ENCODE results near the gene C16orf46. TPM values are rescaled to one million over a fixed set of nuclear protein-coding genes. Genes with fewer than 3 reads are reported as not detected.

The C16orf46 gene
- total and polyA plus RNA-seq, 2 of the 13 experiments (the other 11 are each of a cell fraction or from before 2014, with no cell fraction given): 0.38 to 0.55 TPM

- TF ChIP-seq U2AF2 (IDR thresholded peaks at IDR 0.05; ENCODE audit: low read depth, low read length): no peak
- TF ChIP-seq ZMYM3 (CRISPR knock-in tag; IDR thresholded peaks at IDR 0.05): no peak
- no peak; the same call in 1 of the 2 replicates for TF ChIP-seq ZBTB1 (CRISPR knock-in tag; IDR thresholded peaks at IDR 0.05; ENCODE audit: borderline replicate concordance)
- TF ChIP-seq EZH2 (conservative IDR thresholded peaks at IDR 0.05; ENCODE audit: low read depth, low read length): no peak
- no peak for TF ChIP-seq NFIC (IDR thresholded peaks at IDR 0.05; ENCODE audit: low read length)
- peak; percentile 93 for TF ChIP-seq ZNF253 (CRISPR knock-in tag; IDR thresholded peaks at IDR 0.05; ENCODE audit: borderline replicate concordance)
- peak; percentile 80 for TF ChIP-seq ZFP91 (CRISPR knock-in tag; IDR thresholded peaks at IDR 0.05; ENCODE audit: borderline replicate concordance)
- 0 out of 2 replicates have a peak, but pooled peaks have one; percentile 28 for TF ChIP-seq ARHGAP35 (CRISPR knock-in tag; IDR thresholded peaks at IDR 0.05; ENCODE audit: borderline replicate concordance)
- TF ChIP-seq GLI4 (CRISPR knock-in tag; IDR thresholded peaks at IDR 0.05; ENCODE audit: borderline replicate concordance): no peak
- TF ChIP-seq ZSCAN5A (CRISPR knock-in tag; IDR thresholded peaks at IDR 0.05; ENCODE audit: borderline replicate concordance): peak; percentile 54; the same call in 1 of the 2 replicates
- peak; percentile 70; the same call in 1 of the 2 replicates for TF ChIP-seq BCL3 (CRISPR knock-in tag; IDR thresholded peaks at IDR 0.05)
- no peak for TF ChIP-seq PAXIP1 (CRISPR knock-in tag; conservative IDR thresholded peaks at IDR 0.05)
- TF ChIP-seq JUNB (CRISPR knock-in tag; IDR thresholded peaks at IDR 0.05; ENCODE audit: borderline replicate concordance): no peak
- TF ChIP-seq THRA (CRISPR knock-in tag; IDR thresholded peaks at IDR 0.05; ENCODE audit: borderline replicate concordance): no peak
- TF ChIP-seq ZNF138 (CRISPR knock-in tag; IDR thresholded peaks at IDR 0.05; ENCODE audit: low read depth): peak; percentile 87; the same call in 1 of the 2 replicates
- no peak for TF ChIP-seq RXRB (CRISPR knock-in tag; IDR thresholded peaks at IDR 0.05; ENCODE audit: borderline replicate concordance)
- TF ChIP-seq RFXANK (CRISPR knock-in tag; IDR thresholded peaks at IDR 0.05): no peak; the same call in 1 of the 2 replicates
- peak; percentile 0; the same call in 1 of the 2 replicates for TF ChIP-seq ZNF614 (CRISPR knock-in tag; IDR thresholded peaks at IDR 0.05; ENCODE audit: borderline replicate concordance)
- no peak for TF ChIP-seq ZEB1 (IDR thresholded peaks at IDR 0.05; ENCODE audit: insufficient replicate concordance, low read depth)
Observed at GRCh38 chr16:81095953-81096714, 19.1 kb upstream of the C16orf46 start, which contains the start of gene GCSH (continued).

All from HepG2 (cell line).